Epithelial cell of esophagus (primary cell): ENCODE measurements around the gene KIR2DL1.
"Not testable (repeated sequence)": the region's sequence is repeated elsewhere in the genome, so short reads cannot be mapped to it uniquely, and the experiment has no call there.

Experiments used
- DNase-seq: peaks from one replicate; pipeline ENCODE4 v3.0.0; 2010; ENCODE audit warnings: low read depth
- H3K4me3 ChIP-seq: 2 replicates; pipeline ENCODE4 v1.5.1; 2011; ENCODE audit warnings: mild to moderate bottlenecking, low read length, control low read depth
- CTCF ChIP-seq: IDR thresholded peaks from 2 replicates; pipeline ENCODE4 v1.5.1; 2011; ENCODE audit warnings: low read depth, mild to moderate bottlenecking, low read length, control low read depth, inconsistent platforms; ENCODE audit not compliant: insufficient read depth; ENCODE audit errors: missing control alignments

Gene KIR2DL1

GRCh38 chr19:54771018-54771960, 1.7 kb downstream of the KIR2DL1 start:
- H3K4me3 ChIP-seq, DNase-seq: not testable (repeated sequence)

GRCh38 chr19:54772666-54773065, 3.1 kb downstream of the KIR2DL1 start:
- not testable (repeated sequence) for DNase-seq, H3K4me3 ChIP-seq

GRCh38 chr19:54775095-54775815, 5.7 kb downstream of the KIR2DL1 start:
- not testable (repeated sequence) for DNase-seq, H3K4me3 ChIP-seq

GRCh38 chr19:54775830-54776229, 6.2 kb downstream of the KIR2DL1 start:
- not testable (repeated sequence) for H3K4me3 ChIP-seq, DNase-seq

- not testable (repeated sequence) for H3K4me3 ChIP-seq, DNase-seq
Observed at GRCh38 chr19:54777851-54778250, 8.3 kb downstream of the KIR2DL1 start.

GRCh38 chr19:54778896-54779295, 9.3 kb downstream of the KIR2DL1 start:
- DNase-seq, H3K4me3 ChIP-seq: not testable (repeated sequence)

- DNase-seq, result not testable (repeated sequence)
Observed at GRCh38 chr19:54782916-54783315, 13.3 kb downstream of the KIR2DL1 start.

GRCh38 chr19:54786091-54786723, 16.6 kb downstream of the KIR2DL1 start:
- not testable (repeated sequence) for DNase-seq

More at GRCh38 chr19:54782916-54783315, 13.3 kb downstream of the KIR2DL1 start:
- H3K4me3 ChIP-seq, result not testable (repeated sequence)

GRCh38 chr19:54788154-54788553, 18.6 kb downstream of the KIR2DL1 start:
- H3K4me3 ChIP-seq, DNase-seq: not testable (repeated sequence)

More at GRCh38 chr19:54786091-54786723, 16.6 kb downstream of the KIR2DL1 start:
- not testable (repeated sequence) for H3K4me3 ChIP-seq

- H3K4me3 ChIP-seq, result no peak overlapping the region
- DNase-seq, result no peak
- TF ChIP-seq CTCF, result no peak
Observed at GRCh38 chr19:54790711-54791110, 21.1 kb downstream of the KIR2DL1 start.

- TF ChIP-seq CTCF, result no peak
- DNase-seq, result no peak
- no peak overlapping the region for H3K4me3 ChIP-seq
Observed at GRCh38 chr19:54791476-54791875, 21.9 kb downstream of the KIR2DL1 start.

- no peak for TF ChIP-seq CTCF
- no peak overlapping the region for H3K4me3 ChIP-seq
- no peak for DNase-seq
Observed at GRCh38 chr19:54792814-54793213, 23.2 kb downstream of the KIR2DL1 start.
